ENCODE results near the gene EIF4B. TPM values are rescaled to one million over a fixed set of nuclear protein-coding genes. Genes with fewer than 3 reads are reported as not detected.
A peak's percentile ranks its signal among the peaks of the same experiment; 100 is the strongest.
"Not testable (repeated sequence)": the region's sequence is repeated elsewhere in the genome, so short reads cannot be mapped to it uniquely, and the experiment has no call there.

The EIF4B gene
- total RNA-seq, 2 donors from 2014 or later = 398 to 455 TPM

DNA sequence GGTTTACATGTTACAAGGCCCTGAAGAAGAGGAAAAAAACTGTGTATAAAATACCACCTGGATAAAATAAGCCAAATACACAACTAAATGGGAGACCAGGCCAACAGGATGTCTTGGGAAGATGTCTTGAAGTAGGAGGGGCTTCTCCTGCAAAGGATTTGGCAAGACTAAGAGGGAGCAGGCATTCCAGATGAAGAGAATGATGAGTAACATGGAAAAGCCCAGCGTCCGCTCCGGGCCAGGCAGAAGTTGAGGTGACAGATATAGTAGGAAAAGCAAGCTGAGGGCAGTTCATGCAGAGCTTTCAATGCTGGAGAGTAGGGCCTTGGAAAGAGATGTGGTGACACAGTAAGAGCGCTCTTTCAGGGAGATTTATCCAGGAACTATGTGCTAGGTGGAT, 16.1 kb upstream of the EIF4B start:
- H3K4me3 ChIP-seq = no peak overlapping the region
- TF ChIP-seq, protein P1, sequence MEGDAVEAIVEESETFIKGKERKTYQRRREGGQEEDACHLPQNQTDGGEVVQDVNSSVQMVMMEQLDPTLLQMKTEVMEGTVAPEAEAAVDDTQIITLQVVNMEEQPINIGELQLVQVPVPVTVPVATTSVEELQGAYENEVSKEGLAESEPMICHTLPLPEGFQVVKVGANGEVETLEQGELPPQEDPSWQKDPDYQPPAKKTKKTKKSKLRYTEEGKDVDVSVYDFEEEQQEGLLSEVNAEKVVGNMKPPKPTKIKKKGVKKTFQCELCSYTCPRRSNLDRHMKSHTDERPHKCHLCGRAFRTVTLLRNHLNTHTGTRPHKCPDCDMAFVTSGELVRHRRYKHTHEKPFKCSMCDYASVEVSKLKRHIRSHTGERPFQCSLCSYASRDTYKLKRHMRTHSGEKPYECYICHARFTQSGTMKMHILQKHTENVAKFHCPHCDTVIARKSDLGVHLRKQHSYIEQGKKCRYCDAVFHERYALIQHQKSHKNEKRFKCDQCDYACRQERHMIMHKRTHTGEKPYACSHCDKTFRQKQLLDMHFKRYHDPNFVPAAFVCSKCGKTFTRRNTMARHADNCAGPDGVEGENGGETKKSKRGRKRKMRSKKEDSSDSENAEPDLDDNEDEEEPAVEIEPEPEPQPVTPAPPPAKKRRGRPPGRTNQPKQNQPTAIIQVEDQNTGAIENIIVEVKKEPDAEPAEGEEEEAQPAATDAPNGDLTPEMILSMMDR (IDR thresholded peaks at IDR 0.05) = no peak
- no peak overlapping the region for H3K27ac ChIP-seq
- H3K36me3 ChIP-seq = no peaks in the 10 kb centered on the region
- DNase-seq = no peak
- H3K27me3 ChIP-seq = no peaks in the 10 kb centered on the region
- intact Hi-C loops (cut with DNase I) = no loop called here
- H3K9me3 ChIP-seq = no peaks in the 10 kb centered on the region
- H3K4me1 ChIP-seq = peaks cover 9% of the 10 kb centered on the region
- H3K9ac ChIP-seq (ENCODE audit: low read depth in 2 of 2, low read length in 2 of 2) = no peak overlapping the region

DNA sequence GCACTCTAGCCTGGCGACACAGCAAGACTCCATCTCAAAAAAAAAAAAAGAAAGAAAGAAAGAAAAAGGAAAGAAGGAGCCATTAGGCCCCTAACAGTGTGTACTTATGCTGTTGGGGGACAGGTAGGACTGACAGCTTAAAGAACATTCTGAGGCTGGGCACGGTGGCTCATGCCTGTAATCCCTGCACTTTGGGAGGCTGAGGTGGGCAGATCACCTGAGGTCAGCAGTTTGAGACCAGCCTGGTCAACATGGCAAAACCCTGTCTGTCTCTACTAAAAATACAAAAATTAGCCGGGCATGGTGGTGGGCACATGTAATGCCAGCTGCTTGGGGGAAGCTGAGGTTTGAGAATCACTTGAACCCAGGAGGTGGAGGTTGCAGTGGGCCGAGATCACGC, 14.0 kb upstream of the EIF4B start:
- peak overlapping the region; percentile 82 for H3K27ac ChIP-seq

DNA sequence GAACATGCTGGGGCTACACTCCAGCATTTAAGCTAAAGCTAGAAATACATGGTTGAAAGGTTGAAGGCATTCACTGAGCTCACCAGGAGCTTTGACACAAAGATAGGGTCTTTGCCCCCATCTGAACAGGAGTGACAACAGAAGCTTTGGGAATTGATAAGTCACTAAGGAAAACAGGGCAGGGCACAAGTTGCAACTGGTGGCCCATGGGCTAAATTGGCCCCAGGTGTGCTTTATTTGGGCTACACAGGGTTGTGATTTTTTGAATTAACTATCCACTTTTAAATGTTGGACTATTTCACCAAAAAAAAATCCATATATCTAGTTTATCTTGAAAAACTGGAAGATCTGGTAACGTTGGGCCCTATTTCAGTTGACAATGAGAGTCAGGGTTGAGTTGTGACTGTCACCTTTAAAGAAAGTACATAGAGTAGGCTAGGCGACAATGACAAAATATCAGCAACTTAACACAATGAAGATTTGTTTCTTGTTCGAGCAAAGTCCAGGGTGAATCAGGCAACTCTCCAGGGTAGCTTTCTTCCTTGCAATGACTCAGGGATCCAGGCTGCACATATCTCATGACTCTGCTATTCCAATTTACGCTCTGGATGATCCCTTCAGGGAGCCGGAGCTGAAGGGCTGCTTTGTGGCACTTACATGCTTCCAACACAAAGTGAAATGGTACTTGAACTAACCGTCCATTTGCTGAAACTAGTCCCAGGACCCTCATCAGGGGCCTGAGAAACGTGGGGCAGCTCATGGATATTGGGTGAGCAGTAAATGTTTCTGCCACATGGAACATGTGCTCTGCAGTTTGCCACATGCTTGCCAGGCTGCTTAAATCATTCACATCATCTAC, 13.3 kb upstream of the EIF4B start:
- no peaks in the 10 kb centered on the region for H3K27me3 ChIP-seq
- H3K36me3 ChIP-seq = no peaks in the 10 kb centered on the region
- intact Hi-C loops (cut with DNase I) = no loop called here
- peak overlapping the region; percentile 82 for H3K27ac ChIP-seq
- H3K9ac ChIP-seq (ENCODE audit: low read depth in 2 of 2, low read length in 2 of 2) = no peak overlapping the region
- TF ChIP-seq, protein P1 (IDR thresholded peaks at IDR 0.05) = no peak
- H3K9me3 ChIP-seq = no peaks in the 10 kb centered on the region
- peaks cover 9% of the 10 kb centered on the region for H3K4me1 ChIP-seq
- peak; percentile 81 for DNase-seq
- H3K4me3 ChIP-seq = no peak overlapping the region

More for the DNA sequence above, 14.0 kb upstream of the EIF4B start:
- H3K9ac ChIP-seq (ENCODE audit: low read depth in 2 of 2, low read length in 2 of 2); H3K27me3 ChIP-seq; intact Hi-C loops (cut with DNase I); H3K36me3 ChIP-seq; H3K4me1 ChIP-seq; H3K9me3 ChIP-seq; H3K4me3 ChIP-seq; DNase-seq: not testable (repeated sequence)

DNA sequence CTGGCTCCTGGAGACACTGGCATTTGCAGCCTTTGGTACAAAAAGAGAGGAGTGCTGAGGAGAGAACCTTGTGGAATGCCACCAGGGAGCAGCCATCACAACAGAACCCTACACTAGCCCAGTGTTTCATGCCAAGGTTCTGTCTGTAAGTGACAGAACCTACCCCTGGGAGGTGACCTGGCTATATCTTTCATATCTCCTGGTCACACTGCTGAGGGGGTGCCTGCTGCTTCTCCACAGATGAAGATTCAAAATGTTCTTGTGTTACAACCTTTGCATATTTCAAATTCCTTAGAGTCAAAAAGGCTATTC, 12.7 kb upstream of the EIF4B start:
- no peak overlapping the region for H3K9ac ChIP-seq (ENCODE audit: low read depth in 2 of 2, low read length in 2 of 2)
- intact Hi-C loops (cut with DNase I) = no loop called here
- H3K27me3 ChIP-seq = no peaks in the 10 kb centered on the region
- peaks cover 9% of the 10 kb centered on the region for H3K4me1 ChIP-seq
- no peaks in the 10 kb centered on the region for H3K36me3 ChIP-seq
- H3K27ac ChIP-seq = peak overlapping the region; percentile 82
- no peak for DNase-seq
- H3K4me3 ChIP-seq = no peak overlapping the region
- TF ChIP-seq, protein P1 (IDR thresholded peaks at IDR 0.05) = no peak
- H3K9me3 ChIP-seq = no peaks in the 10 kb centered on the region

DNA sequence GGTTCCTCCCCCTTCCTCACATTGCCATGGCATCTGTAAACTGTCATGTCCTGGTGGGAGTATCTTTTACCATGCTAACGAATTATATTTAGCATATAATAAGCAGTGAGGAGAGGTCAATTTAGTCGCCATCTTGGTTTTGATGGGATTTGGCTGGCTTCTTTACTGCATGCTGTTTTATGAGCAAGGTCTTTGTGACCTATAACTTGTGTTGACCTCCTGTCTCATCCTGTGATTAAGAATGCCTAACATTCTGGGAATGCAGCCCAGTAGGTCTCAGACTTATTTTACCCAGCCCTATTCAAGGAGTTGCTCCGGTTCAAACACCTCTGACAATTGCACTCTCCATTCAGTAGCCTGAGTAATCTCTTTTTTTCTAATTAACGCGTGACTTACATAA, 2.1 kb upstream of the EIF4B start:
- peaks cover 15% of the 10 kb centered on the region for H3K4me1 ChIP-seq
- DNase-seq = no peak
- H3K27me3 ChIP-seq = no peaks in the 10 kb centered on the region
- TF ChIP-seq, protein P1 (IDR thresholded peaks at IDR 0.05) = no peak
- H3K4me3 ChIP-seq = no peak overlapping the region
- no peaks in the 10 kb centered on the region for H3K36me3 ChIP-seq
- H3K9ac ChIP-seq (ENCODE audit: low read depth in 2 of 2, low read length in 2 of 2) = no peak overlapping the region
- intact Hi-C loops (cut with DNase I) = no loop called here
- no peaks in the 10 kb centered on the region for H3K9me3 ChIP-seq
- H3K27ac ChIP-seq = no peak overlapping the region

DNA sequence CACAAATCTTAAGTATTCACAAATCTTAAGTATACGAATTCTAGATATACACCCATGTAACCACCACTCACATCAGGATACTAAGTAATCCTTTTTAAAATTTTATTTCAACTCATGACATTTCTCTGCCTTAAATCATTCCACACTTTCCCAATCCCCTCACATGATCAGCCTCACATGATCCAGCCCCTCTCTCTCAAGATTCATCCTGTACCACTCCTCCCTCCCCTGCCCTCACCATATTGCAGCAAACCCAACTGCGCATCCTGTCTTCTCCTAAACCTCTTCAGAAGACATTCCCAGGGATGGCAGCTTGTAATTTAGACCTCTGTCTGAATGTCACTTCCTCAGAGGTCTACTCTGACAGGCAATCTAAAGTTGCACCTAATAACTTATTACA, 1.7 kb upstream of the EIF4B start:
- TF ChIP-seq, protein P1 (IDR thresholded peaks at IDR 0.05) = no peak
- Histone ChIP-seq H3K9me3 (no peaks in the 10 kb centered on the region), H3K4me1 (peaks cover 15% of the 10 kb centered on the region), H3K27me3 (no peaks in the 10 kb centered on the region), H3K9ac (ENCODE audit: low read depth in 2 of 2, low read length in 2 of 2) (no peak overlapping the region), H3K36me3 (no peaks in the 10 kb centered on the region), H3K27ac (no peak overlapping the region), H3K4me3 (no peak overlapping the region)
- no peak for DNase-seq
- intact Hi-C loops (cut with DNase I) = no loop called here

Data from colonic mucosa (tissue), 4 donors.